D341Med (cell line): ENCODE results near the gene FICD.
A peak's percentile ranks its signal among the peaks of the same experiment; 100 is the strongest.

Source experiments
- DNase-seq: peaks from one replicate; pipeline ENCODE4 v3.0.0; 2012; ENCODE audit warnings: low spot score

The FICD gene

GRCh38 chr12:108502922-108503321, 12.2 kb upstream of the FICD start:
- DNase-seq, result no peak

DNA sequence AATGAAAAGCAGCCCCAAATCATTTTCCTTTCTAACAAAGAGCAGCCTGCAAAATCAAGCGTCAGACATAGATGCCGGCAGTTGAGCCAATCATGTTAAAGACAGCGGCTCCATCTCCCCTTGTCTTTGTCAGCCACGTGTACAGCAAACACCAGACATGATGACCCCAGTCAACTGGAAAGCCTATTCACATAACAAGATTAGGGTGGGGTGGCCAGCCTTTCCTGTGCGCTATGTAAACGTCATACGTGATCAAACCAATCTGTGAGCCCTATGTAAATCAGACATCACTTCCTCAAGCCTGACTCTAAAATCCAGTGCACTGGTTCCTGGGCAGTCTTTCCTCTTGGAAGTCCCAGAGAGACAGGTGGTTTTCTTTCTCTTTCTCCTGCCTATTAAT, 9.9 kb upstream of the FICD start:
- DNase-seq, result no peak

GRCh38 chr12:108507971-108508642, 7.0 kb upstream of the FICD start:
- no peak for DNase-seq

DNA sequence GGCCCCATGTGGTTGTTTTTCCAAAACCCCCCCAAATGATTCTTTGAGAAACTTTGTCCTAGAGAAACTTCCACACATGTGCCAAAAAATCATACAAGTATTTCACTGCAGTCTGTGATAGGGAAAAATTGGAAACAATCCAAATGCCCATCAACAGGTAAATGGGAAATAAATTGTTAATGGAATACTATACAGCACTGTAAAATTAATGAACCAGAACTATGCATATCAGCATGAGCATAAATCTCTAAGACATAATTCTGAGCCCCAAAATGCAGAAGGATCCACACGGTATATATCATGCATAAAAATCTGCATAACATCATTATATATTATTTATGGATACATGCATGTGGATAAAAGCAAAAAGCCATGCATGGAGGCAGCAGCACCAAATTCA, 5.3 kb upstream of the FICD start:
- no peak for DNase-seq

- DNase-seq, result no peak
Measured at GRCh38 chr12:108510836-108511235, 4.2 kb upstream of the FICD start.

- peak; percentile 66 for DNase-seq
Measured at GRCh38 chr12:108511633-108512540, 3.2 kb upstream of the FICD start.

DNA sequence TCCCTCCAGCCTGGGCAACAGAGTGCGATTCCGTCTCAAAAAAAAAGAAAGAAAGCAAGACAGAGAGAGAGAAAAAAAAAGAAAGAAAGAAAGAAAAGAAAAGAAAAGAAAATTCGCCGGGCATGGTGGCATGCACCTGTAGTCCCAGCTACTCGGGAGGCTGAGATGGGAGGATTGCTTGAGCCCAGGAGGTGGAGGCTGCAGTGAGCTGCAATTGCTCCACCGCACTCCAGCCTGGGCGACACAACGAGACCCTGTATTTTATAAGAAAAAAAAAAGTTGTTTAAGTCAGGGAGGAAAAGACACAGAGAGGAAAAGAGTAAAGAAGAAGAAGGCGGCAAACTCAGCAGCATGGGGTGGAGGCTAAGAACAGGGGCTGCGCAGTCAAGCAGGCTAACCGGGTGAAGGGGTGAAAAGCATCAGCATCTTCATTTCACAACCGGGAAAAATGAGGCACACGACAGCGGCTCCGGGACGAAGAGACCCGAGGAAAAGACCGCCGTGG, 557 bp upstream of the FICD start:
- DNase-seq, result no peak

DNA sequence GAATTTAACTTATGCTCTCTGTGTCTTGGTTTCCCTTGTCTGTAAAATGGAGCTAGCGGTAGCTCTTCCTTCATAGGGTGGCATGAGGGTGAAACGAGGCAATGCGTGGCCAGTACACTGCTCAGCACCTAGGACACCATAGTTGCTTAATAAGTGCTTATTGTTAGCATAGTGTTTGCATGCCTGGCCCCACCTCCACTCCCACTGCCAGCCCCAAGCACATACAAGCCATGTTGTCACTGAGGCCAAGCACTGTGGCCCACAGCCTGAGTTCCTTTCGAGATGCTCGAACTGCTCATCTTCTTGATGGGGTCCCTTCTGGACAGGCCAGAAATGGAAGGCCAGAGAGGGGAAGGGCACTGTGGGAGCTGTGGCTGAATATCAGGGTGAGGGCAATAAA, 839 bp downstream of the FICD start:
- DNase-seq, result no peak

GRCh38 chr12:108516511-108517275, 1.6 kb downstream of the FICD start:
- DNase-seq, result no peak

DNA sequence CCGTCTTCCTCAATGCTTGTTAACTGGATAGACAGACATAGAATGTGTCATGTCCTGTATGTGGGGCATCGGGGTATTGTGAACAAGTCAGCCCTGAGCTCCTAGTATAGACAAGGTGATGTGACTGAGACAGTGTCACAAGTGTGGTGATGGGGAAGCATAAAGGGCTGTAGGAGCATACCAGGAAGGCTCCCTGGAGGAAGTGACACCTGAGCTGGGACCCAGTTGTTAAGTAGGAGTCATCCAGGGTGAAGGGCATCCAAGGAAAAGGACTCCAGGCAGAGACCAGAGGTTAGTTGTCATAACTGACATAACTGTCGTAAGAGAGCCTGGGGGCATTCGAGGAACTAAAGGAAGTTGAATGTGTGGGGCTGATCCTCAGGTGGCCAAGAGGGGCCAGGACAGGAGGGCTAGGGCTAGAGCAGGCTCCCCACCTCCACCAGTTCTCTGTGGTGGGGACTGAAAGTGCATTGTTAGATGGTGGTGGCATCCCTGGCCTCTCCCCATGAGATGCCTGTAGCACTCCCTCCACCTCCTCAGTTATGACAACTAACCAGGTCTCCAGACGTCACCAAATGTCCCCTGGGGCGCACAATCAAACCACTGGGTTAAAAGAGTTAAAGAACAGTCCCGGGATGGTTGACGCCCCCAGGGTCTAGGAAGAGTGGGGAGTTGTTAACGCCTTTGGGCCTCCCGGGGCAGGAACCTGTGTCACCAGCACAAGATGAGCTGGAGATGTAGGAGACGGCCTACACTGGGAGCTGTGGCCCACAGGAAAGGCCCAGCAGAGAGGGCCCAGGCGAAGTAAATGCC, 2.4 kb downstream of the FICD start:
- DNase-seq, result no peak

GRCh38 chr12:108518101-108518715, 3.1 kb downstream of the FICD start:
- DNase-seq, result no peak

GRCh38 chr12:108518716-108519496, 3.8 kb downstream of the FICD start:
- DNase-seq, result no peak

GRCh38 chr12:108519558-108519957, 4.5 kb downstream of the FICD start:
- no peak for DNase-seq

GRCh38 chr12:108523365-108523764, 8.3 kb downstream of the FICD start:
- no peak for DNase-seq

DNA sequence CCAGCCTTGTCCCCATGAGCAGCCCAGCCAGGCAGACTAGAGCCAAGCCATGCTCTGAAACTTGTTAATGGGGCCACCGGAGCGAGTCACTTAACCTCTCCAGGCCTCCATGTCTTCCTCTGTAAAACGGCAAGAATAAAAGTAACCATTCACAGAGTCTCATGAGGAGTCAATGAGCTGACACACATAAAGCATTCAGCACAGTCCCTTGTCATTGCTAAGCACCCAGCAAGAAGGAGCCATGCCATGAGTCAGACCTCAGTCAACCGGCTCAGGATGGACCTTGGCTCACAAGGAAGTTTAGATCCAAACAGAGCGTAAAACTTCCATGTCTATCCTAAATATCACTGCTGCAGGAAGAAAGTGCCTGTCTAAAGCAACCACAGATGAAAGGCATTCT, 10.6 kb downstream of the FICD start:
- no peak for DNase-seq

GRCh38 chr12:108526482-108527165, 11.5 kb downstream of the FICD start:
- DNase-seq, result no peak

- no peak for DNase-seq
Measured at GRCh38 chr12:108527166-108527496, 12.1 kb downstream of the FICD start.

- DNase-seq, result no peak
Measured at GRCh38 chr12:108530161-108530560, 15.1 kb downstream of the FICD start.

- DNase-seq, result peak; percentile 69
Measured at GRCh38 chr12:108531929-108532848, 17.1 kb downstream of the FICD start.
